Measurements from ENCODE around the gene TNIK.

TNIK gene

DNA sequence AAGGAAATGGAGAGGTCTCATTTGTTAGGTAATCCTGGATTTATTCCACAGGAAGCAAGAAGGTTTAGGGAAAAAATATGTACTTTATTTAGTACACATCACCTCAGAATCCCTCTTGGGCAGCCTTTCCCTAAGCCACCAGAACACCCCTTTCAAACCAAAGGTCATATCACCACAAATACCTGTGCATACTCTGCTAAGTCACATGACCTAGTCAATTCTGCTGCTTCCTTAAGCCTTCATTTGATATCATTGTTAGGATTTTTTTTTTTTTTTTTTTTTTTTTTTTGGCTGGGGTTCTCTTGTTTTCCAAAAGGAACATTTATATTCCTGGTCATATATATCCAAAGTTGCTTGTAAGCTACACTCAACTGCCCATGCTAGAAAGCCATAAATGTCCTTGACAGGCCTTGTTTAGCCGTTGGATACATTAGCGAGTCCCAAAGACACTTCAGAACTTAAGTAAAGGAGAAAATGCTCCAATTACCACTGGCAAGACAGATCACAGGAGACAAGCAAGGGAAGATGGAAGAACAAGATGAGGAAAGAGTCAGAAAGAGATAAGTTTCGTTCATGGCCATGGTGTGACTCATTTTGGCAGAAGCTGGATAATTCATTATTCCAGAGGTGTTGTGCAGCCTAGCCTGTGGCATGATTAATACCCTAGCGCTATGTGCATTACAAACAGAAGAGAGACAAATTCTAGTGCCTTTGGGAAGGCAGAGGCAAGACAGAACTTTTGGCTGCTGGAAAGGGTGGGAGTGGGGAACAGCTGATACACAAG is 278.1 kb downstream of the TNIK start:
- no peak for DNase-seq

DNA sequence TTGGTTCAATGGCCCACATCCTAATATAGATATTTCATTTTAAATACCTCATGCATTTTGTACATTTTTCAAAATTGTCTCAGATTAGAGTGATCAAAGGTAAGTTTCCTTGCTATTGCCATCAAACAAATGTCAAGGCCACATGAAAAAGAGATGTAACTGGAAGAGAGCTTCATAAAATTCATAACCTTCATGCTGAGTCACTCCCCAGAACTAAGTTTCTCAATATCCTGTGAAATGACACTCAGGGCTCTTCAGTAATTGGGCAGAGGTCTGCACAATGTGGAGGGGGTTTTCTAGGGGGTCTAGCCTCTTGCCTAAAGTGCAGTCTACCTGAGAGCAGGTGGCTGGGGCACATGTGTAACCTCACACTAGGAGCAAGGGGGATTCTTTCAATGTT is 281.5 kb downstream of the TNIK start:
- DNase-seq = no peak

DNA sequence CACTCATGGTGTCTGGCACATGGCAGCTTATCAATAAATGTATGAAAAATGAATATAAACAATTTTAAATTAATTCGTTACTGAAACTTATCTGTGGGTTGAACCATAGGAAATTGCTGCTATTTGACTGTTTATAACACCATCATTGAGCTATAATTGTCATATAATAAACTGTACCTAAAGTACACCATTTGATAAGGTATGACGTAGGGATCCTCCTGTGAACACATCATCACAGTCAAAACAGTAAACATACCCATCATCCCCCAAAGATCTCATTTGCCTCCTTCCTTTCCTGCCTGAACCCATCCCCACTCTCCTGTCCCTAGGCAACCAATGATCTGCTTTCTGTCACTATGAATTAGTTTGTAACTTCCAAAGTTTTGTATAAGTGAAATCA is 282.7 kb downstream of the TNIK start:
- no peak for DNase-seq

DNA sequence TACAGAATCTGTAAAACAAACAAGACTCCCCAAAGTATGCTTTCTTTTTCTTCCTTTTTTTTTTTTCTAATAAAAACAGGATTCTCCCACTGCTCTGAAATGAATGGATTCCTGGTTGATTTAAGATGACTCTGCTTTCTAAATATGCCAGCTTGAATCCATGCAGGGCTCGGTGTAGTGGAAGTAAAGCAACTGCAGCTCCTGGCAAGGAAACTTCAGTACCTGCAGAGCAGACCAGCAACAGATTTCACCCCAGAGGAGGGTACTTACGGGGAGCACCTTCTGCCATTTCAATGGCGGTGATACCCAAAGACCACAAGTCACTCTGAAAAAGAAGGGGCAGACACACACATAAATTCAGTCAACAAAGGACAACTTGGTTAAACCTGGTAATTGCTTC is 283.1 kb downstream of the TNIK start:
- DNase-seq = no peak

DNA sequence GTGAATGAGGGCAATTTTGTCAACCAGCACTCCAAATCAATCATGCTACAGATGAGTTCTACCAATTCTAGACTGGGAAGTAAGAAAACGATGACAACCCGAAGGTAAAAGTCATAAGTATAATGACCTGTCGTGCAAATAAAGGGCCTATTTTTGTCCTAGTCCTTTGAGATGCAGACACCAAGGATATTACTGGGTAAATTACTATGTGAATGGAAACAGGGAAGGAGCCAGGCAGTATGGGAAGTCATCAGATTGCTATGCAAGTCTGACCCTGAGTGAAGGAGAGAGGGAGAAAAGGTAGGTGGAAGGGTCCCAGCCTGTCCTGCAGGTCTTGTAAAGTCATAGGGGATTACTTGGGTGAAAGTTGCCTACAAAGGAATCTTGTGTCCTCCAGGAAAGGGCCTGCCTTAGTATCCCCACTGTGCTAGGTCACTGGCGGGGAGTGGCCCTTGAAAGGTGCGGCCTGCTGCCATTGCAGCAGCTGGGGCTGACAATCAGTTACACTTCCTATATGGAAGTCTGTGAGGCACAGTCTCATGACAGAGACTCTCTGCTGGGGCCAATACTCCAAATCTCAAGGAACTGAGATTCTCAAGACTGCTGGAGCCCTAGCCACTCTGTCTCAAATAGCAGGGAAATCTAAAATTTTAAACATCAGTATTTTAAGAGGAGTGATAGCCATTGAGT is 283.8 kb downstream of the TNIK start:
- DNase-seq = no peak

DNA sequence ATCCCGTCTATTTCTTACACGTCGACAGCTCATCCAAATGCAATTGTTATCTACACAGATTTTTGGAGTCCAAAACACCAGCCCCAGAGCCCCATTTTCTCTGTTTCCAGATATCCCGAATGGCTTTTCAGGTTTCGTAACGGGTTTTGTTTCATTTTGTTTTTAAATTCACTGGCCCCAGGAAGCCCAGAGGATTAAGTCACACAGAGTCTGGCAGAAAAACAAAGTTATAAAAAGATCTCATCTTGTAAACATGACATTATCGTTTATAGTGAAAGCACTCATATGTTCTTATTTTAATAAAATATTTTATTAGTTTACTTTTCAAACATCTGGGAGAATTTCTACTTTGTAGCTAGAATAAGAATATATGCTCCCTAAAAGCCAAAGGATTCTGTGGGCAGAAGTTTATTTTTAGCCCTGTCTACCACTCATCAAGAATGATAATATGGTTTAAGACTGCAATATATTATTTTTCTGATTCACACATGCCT is 284.4 kb downstream of the TNIK start:
- DNase-seq = no peak

DNA sequence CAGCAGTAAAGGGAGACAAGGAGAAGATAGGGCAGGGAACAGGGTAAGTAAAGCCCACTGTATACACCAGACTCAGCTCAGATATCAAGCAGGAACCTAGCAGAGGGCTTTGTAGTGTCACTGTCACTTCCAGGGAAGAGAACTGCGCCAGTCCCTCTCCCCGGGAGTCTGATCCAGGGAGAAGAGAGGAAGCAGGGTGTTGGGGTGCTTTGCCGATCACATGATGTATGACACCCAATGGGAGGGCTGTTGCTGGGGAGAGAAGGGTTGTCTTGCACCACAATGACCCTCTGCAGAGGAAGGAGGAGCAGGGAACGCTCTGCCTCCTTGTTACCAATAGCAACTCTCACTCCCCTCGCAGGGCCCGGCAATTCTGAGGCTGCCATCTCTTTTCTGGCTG is 286.5 kb downstream of the TNIK start:
- no peak for DNase-seq

DNA sequence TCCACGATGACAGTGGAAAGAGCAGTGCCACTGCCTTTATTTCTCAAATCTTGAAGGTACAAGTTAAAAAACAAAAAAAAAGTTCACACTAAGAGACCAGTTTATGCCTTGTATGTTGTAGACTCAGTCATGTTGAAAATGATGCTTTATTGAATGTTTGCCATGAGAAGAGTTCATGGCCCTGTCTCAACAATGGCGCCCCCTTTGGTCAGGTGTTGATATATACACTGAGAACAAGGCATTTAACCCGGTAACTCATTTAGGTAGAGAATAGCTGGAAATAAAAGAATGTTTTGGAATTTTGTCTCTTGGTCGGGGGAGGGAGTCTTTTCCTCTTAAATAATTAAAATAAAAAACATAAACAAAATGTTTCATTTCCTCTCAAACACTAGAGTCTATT is 288.1 kb downstream of the TNIK start:
- no peak for DNase-seq

DNA sequence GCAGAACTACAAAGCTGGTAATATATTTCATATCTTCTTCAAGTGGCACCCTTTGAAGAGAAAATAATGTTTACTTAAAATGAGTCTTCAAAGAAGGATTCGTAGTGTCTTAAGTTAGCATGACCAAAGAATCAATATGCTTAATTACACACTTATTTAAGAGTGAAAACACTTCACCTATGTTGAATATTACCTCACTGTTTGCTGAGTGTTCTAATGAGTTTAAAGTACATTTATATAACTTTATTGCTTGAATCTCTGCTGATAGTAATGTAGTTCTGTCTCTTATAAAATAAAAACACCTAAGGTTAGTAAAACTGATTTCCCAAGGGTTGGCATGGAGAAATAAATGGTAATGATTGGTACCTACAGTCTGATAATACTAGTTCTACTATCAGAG is 290.3 kb downstream of the TNIK start:
- DNase-seq = no peak

DNA sequence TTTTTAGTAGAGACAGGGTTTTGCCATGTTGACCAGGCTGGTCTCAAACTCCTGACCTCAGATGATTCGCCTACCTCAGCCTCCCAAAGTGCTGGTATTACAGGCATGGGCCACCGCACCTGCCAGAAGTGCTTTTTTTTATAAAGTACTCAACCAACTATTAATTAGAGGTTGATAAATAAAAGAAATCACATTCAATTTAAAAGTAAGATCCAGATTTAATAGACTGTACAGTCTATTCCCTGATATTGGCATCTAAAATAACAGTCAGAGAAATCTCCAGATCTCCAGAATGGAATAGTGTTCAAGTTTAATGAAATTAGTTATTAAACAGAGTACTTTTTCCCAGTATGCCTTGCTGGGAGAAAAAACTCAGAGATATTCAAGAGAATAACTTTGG is 290.8 kb downstream of the TNIK start:
- DNase-seq = no peak

DNA sequence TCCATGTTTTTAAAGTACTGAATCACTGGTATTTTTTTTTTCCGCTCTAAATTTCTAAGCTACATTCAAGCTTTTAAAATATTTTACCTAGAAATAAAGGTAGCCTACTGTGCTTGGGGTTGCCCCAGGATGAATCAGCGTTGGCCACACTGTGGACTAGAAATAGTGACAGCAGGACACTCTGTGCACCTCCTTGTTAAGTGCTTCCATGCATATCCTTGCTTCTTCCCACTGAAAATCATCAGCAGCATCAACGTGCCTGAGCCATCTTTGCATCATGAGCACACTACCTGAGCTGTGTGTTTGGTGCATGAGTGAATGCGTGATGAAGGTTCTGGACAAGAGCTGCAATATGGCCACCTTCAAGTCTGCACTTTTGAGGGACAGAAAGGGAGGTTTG is 291.7 kb downstream of the TNIK start:
- DNase-seq = no peak

DNA sequence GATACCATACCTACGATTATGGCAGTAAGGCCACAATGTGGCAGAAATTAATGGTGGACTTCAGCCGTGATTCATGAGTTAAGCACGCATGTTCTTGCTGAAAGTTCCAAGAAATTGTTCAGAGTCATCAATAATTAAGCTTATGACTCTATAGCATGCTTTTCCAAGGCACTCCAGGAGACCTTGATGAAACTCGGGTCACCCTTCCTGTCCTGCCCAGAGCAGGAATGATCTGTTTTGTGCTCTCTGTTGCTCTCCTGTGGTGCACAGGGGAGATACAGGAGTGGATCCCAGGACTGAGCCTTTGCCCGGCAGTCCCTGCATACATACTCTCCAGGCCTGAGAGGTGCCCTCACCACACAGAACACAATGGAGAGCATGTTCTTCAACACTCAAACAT is 292.1 kb downstream of the TNIK start:
- DNase-seq = no peak

DNA sequence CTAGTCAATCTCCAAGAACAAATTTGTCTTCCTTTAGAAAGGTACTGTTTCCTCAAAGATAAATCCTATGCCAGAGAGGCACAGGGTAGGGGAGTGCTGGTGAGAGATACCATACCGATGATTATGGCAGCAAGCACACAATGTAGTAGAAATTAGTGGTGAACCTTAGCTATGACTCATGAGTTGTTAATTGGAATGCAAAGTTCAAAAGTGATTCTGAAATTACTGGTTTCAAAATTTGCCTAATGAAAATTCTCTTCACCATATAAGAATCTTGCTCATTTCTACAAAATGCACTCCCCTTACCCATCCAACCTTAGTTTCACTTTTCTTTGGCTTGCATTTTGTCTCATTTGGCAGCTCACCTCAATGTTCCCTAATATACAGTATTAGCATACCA is 294.2 kb downstream of the TNIK start:
- DNase-seq = no peak

DNA sequence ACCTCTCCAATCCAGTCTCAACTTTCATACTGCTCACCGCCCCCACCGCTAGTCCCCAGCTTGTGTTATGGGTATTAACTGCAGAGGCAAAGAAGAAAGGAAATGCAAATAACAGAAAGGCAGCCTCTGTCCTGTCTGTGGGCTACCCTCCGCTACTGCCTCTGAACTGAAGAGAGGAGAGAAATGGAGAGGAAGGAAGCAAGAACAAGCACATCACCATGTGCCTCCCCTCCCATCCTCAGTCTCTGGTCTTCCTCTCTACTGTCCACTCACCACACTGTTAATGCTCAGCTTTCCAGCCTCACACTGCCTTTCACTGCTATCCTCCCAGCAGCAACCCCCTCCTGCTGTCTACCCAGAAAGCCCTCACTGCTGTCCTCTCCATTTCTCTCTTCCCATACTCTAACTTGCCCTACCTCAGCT is 294.7 kb downstream of the TNIK start:
- no peak for DNase-seq

DNA sequence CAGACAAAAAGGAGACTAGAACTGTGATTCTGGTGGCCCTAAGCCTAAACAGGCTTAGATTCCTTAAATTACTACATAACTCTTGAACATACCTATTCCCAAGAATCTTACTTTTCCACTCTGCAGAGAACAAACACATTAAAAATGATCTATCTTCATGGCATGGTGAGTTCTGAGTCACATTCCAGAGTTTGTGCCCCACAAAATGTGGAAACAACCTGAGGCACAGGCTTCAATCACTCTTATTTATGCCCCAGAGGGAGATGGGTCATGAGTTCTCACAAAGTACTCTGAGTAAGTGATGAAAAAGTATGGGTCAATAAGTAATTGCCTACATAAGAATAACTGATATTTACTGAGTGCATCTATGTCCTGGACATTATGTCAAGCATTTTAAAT is 296.1 kb downstream of the TNIK start:
- no peak for DNase-seq

DNA sequence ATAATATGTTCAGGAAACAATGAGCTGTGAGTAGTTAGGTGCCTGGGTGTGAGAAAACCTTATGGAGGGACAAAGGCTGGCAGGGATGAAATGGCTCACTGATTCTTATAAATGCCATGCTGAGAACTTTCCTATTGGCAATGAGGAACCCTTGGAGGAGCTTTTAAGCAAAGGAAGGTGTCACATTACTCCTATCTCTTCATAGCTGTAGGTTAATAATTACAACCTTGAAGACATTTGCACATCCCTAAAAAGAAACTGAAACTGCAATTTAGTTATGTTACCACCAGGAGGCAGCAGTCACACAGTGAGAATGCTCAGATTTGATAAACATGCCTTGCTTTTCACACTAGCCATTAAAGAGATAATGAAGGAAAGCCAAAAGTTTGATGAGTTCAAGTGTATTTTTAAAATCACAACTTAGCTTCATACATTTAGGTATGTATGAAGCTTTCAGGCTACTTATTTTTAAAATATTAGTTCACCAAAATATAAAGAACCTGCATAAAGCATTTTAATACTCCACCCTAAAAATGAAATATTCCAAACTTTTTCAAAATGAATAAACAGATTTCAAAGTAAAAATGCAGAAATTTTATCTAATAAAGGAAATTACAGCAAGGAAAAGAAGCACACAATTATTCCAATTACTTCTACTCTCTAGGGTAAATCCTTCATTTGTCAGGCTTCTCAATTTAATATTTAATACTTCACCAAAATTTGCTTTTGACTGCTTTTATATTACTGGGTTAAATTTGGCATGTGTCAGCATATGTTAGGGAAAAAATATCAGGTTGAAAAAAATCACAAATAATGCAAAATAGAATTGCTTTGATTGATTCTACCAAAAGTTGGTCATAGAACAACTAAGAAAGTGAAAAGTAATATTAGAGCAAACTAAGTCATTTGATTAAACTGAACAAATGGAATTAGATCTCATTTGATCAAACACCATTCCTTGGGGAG is 296.8 kb downstream of the TNIK start:
- DNase-seq = no peak

DNA sequence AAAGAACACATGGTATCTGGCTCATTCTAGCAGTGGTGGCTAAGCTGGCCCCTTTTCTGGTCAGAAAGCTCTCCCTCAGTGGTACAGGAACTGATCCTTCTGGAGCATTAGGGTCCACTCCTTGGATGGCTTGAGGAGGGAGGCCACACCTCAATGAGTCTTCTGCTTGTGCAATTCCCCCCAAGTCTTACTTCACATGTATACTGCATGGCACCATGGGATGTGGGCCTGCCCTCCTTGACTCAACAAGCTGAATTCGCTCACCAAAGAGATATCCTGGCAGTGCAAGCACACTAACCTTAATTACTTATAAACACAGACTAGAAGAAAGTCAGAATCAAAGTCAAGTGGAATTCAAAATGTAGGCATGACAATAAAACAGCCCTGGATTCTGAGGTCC is 299.9 kb downstream of the TNIK start:
- no peak for DNase-seq

DNA sequence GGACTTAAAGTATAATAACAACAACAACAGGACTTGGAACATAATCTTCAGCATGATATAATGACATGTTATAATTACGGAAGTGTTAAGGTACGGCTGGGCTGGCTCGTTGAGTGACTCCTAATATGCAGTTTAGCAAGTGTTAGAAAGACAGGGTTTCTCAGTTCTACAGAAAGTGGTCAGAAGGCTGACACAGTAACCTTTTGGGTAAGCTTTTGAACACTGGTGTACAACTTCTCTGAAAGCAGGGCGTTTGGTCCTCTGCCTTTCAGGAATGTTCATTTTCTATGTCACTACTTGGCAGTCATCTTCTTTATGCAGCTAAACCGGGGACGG is 300.4 kb downstream of the TNIK start:
- DNase-seq = no peak

DNA sequence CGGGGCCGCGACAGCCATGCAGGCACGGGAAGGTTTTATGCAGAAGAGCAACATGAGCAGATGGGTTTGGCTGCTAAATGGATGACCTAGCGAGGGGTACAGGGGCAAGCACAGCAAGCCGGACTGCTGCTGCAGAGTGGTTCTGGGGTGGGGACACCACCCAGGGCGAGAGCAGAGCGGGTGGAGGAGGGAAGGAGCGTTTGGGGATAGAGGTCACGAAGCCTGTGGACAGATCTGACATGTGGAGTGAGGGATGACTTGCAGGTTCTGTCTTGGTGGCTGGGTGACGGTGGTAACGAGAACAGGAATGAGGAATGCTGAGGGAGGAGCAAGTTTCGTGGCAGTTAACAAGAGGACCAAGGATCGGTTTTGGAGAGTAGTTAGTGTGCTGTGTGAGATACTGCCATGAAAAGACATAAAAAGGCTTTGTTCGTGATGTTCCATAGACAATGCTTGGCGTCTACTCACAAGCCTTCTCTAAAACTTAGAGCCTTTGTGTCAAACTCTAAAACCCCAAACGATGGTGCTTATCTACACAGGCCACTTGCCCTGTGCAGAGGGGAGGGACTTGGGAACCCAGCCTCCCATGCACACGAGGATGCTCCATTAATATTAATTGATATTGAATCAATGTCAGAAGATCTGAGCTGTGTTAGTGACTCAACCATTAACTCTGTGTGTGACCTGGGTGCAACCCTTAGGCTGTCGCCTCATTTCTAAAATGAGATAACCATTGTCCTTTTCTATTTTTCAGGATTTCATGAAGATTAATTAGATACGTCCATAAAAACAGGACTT is 301.0 kb downstream of the TNIK start:
- no peak for DNase-seq

DNA sequence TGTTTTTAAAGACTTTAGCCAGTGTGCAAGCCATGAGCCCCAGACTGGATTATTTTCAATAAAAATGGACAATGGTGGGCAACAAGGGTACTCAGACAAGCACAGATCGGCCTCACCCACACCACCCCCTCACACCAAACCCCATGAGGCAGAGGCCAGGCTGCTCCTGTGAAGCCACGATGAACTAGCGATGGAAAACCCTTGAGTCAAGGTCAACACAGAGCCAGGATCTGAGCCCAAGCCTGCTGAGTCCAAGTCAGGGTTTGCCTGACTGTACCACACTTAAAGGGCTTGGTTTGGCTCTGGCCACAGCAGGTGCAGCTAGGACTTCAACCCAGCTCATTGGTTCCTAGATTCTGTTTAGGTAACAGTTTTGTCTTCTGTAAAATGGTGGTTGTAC is 302.2 kb downstream of the TNIK start:
- DNase-seq = no peak

DNA sequence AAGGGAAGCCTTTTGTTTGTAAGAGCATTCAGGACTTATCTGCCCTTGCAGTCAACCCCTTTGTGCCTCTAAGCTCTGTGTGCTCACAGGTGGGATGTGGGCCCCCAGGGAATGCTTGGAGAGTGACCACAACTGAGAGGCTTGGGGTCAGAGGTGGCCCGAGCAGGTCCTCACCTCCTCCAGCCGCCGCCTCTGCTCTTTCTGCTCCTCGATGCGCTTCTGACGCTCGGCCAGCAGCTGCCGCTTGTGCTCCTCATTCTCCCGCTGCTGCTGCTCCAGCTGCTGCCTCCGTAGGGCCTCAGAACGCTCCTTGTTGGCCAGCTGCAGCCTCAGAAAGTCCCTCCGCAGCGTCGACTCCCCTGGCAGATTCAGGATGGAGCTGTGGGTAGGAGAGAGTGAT is 302.9 kb downstream of the TNIK start:
- DNase-seq = no peak

DNA sequence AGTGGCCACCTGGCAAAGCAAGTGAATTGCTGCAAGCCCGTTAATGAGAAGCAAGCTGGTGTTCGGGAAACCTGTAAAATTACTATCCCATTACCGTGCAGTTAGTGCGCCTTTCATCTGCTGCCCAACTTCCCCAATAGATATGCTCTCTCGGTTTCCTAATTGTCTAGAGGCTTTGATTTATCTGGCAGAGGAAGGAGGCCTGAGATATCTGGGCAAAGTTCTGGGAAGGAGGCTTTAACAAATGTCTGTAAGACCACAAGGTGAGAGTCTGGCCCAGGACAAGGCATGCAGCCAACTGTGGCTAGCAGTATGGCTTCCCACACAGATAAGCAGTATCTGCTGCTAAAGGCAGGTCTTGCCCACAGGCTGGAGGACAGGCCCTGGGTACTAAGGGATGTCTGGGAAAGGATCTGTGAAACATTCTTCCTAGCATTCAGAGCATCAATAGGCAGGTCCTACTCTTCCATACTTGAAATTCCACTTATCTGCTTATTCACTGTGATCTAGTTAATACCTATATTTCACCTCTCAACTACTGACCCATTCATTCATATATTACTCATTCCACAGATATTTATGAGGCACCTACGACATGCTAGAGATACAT is 303.7 kb downstream of the TNIK start:
- no peak for DNase-seq
